Stimulated activated naive CD4-positive, alpha-beta T cell treated with Interleukin-2 at 50 U/mL for 16 hours (primary cell): Measurements from ENCODE around the gene PEMT.
"Not testable (repeated sequence)": the region's sequence is repeated elsewhere in the genome, so short reads cannot be mapped to it uniquely, and the experiment has no call there.

Experiments used
- DNase-seq: peaks from one replicate; lab custom pipeline; 2025; lab: John Stamatoyannopoulos, UW

Gene PEMT

DNA sequence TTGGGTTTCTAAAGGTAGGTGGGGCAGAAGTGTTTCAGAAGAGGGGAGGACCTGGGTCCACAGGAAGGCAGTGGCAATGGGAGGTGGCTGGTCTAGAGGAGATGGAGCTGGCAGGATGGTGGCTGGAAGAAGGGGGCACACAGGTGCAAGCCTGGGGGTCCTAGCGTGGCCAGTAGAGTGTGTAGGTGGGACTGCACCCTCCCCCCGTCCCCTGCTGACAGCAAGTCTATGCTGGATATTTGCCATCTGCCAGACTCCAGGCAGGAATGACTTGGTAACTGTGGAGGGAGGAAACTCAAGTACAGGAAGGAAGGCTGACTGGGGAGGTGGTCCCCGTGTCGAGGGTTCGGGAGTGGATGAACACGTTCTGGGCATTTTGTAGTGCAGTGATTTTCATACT, 106.1 kb downstream of the PEMT start:
- DNase-seq = no peak

- peak; percentile 17 for DNase-seq
Observed at GRCh38 chr17:17484451-17484899, 107.0 kb downstream of the PEMT start.

DNA sequence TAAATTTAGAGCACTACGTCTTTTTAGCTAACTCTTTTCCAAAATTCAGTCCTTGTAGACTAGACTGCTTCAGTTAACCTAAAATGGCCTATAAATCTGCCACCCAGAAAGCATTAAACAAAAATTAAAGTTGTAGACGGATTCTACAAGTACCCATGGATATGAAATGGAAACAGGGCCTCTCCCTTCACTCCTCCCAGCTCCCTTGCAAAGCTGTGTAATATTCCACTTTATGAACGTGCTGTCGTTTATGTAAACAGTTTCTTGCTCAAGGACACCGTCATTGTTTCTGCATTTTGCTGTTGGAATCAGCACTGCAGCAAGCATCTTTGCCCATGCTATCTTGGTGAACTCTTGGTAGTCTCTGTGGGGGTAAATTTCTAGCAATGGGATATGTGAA, 109.6 kb downstream of the PEMT start:
- DNase-seq = no peak

- no peak for DNase-seq
Observed at GRCh38 chr17:17480593-17481148, 110.8 kb downstream of the PEMT start.

DNA sequence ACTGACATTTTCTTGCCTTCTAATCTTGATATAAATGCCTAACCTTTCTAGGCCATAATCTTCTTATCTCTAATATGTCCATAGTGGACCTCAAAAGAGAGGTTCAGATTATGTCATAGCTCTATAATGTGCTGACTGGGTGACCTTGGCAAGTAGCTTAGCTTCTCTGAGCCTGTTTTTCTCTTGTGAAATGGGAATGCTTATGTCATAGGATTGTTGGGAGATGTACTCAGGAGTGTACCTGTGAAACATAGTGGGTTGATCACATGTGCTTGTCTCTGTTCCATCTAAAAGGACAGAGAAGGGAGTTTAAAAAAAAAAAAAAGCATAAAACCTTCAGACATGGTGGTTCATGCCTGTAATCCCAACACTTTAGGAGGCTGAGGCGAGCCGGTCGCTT, 112.3 kb downstream of the PEMT start:
- DNase-seq = no peak

DNA sequence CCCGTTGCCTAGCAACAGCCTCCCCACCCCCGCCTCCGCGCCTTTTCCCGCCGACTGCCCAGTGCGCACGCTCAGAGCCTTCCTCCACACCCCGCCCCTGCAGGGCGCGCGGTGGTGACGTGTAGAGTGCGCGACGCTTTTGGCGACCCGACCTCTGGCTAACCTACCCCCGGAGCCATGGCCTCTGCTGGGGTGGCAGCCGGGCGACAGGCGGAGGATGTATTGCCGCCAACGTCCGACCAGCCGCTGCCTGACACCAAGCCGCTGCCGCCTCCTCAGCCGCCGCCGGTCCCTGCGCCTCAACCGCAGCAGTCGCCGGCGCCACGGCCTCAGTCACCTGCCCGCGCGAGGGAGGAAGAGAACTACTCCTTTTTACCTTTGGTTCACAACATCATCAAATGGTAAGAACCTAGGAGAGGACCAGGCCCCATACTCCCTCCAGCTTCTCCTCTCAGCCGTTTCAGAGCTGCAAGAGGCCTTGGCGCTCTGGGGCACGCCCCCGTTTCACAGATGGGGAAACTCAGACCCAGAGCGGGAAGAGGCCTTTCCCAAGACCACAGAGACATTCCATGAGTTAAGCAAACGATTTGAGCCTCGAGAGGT, 114.5 kb downstream of the PEMT start, which contains the start of gene MED9:
MED9 (plus strand) TSS at position 136 of the 603 bp plus-strand sequence; CDS start at position 178, 42 bp downstream.
- peak; percentile 92 for DNase-seq

DNA sequence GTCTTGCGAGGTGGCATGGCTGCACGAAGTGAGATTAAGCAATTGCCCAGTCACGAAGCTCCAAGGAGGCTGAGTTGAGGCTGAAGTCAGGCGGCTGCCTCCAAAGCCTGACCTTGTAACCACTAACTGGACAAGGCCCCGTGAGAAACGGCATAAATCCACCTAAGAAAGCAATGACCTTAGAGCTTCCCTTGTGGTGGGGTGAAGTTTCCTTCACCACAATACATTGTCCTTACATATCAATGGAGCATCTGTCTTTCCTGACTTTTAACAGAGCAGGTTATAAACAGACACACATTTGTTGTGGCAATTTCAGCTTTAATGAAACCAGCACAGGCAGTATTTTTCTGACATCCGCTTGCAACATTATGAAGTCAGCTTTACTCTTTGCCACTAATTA, 117.2 kb downstream of the PEMT start:
- DNase-seq = no peak

DNA sequence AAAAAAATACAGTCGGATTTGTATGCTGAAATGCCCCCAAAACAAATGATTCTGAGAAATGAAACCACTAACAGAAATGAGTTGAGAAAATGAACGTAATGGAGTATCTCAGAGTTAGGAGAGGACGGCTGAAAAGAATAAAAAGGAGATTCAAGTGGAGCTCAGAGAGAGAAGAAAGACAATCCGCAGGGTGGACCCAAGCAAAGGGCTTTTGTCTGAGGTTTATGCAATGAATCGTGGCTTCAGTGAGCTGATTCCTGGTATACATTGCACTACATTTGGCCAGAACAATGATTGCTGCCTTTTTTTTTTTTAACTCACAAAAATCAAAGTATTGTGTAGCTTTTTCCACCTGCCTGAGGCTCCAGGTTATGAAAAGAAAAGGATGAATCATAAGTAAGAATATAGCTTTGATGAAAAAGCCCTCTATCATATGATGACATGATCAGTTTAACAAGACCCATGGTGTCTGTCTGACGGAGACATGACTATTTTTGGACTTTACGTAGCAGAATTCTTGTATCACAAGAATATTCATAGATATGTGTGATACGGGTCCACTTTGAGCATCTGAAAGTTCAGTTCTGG, 119.1 kb downstream of the PEMT start:
- DNase-seq = no peak

DNA sequence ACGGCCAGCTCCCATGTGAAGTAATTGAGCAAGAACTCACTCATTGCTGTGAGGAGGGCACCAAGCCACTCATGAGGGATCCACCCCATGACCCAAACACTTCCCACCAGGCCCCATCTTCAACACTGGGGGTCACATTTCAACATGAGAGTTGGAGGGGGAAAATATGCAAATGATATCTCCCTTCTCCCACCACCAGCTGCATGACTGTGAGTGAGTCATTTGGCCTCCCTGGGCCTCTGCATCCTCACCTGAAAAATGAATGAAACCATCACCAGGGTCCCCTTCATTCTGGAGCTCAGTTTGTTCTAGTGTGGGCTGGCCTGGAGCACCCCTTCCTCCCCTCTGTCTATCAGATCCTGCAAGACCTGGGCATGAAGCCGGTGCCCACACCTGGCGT, 121.5 kb downstream of the PEMT start:
- DNase-seq = no peak

GRCh38 chr17:17469358-17469757, 122.2 kb downstream of the PEMT start:
- DNase-seq = no peak

DNA sequence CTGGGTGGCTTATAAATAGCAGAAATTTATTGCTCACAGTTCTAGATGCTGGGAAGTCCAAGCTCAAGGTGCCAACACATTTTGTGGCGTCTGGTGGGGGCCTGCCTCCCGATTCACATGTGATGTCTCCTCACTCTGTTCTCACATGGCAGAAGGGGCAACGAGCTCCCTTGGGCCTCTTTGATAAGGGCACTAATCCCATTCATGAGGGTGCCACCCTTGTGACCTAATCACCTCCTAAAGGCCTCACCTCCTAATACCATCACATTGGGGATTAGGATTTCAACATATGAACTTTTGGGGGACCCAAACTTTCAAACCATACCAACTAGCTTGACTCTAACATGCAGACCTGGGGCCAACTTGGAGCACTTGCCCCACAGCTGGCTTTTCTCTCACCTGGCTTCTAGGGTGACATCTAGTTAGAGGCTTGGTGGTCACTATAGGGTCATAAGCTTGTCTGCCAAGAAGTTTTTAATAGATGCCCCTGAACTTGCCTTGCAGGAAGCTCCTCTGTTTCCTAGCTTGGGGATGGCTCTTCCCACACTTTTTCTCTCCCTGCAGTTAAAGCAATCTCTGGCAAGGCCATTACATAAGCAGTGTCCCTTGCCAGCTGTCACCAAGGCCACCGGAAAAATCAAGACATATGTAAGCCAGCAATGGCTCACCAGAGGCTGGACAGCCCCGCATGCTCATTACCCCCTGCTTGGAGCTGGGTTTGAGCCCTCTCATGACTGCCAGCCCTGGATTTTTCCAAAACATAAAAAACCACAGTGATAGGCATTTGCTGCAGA, 123.1 kb downstream of the PEMT start:
- DNase-seq = no peak

DNA sequence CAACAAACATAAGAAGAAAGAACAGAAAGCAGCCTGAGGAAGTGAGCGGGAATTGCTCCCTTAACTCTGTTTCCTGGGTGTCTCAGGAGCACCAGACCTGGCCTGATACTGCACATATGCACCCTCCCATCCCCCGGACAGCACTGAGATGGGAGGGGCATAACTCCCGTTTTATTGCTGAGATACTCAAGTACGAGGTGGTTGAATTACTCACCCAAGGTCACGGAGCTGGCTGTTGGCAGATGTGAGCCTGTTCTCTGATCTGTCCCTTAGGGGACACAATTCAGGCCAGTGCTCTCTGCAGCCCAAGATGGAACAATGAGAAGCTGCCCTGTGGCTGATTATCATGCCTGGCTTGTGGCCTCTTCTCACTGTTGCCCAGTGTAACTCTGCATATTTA, 123.8 kb downstream of the PEMT start:
- no peak for DNase-seq

DNA sequence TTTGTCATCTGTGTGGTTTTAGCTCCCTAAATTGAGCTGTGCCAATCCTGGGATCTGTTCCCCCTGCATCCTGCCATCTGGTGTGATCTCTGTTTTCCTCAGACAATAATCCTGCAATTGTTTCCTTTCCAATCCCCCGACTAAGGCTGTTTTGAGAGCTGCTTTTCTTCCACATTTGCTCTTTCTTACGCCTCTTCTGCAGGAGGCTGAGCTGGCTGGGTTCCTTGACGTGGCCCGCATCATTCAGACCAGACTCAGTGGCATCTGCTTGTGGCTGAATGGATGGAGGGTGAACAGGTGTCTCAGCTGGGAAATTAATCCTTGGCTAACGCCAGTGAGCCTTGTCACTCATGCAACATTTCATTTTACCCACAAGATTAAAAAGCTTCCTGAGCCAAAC, 124.5 kb downstream of the PEMT start:
- no peak for DNase-seq

GRCh38 chr17:17466511-17466910, 125.0 kb downstream of the PEMT start:
- DNase-seq = no peak

DNA sequence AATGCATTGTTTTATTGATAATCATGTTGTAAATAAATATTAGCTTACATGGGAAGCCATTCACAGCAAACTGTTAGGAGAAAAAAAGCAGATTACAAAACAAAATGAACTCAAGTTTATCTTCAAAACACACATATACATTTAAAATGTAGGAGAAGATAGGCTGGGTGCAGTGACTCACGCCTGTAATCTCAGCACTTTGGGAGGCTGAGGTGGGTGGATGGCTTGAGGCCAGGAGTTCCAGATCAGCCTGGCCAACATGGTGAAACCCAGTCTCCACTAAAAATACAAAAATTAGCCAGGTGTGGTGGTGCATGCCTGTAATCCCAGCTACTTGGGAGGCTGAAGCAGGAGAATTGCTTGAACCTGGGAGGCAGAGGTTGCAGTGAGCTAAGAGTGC, 125.6 kb downstream of the PEMT start:
- DNase-seq = not testable (repeated sequence)

GRCh38 chr17:17463821-17464220, 127.7 kb downstream of the PEMT start:
- no peak for DNase-seq

- DNase-seq = no peak
Observed at GRCh38 chr17:17462048-17462824, 129.3 kb downstream of the PEMT start.

DNA sequence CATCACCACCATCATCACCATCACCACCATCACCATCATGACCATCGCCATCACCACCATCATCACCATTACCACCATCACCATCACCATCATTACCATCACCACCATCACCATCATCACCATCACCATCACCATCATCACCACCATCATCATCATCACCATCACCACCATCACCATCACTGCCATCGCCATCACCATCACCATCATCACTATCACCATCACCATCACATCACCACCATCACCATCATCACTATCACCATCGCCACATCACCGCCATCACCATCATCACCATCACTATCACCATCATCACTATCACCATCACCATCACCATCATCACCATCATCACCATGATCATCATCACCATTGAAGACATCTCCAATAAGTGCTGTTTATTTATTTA, 131.5 kb downstream of the PEMT start:
- no peak for DNase-seq

DNA sequence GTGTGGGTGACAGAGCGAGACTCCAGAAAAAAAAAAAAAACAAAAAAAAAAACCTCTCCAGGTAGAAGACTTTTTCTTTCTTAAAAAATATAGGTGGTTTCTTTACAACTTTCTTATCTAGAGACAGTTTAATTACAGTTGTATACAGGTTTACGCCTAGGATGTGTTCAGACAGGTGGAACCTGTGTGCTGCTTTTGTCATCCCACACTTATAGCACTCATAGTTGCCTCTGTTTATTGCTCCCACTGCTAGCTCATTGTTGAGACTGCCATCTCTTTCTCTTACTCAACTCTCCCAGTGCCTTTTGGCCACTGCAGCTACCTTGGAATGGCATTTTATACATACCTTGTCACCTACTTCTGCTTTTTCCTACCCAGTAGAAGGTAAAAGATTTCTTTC, 133.8 kb downstream of the PEMT start:
- no peak for DNase-seq

DNA sequence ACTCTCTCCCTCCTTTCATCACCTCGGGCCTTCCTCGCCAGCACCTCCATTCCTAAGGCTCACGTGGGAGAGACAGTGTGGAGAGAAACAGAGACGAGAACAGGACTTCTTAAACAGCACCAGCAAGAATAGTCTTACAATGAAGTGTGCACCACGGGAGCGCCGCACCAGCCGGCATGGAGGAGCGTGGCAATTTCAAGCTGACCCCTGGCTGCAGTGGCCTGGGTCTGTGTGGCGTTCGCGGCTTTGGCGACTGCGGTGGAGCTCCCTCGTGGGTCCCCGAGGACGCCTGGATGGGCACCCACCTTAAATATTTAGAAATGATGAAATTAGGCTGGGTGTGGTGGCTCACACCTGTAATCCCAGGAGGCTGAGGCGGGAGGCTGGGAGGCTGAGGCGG, 135.3 kb downstream of the PEMT start:
- DNase-seq = no peak
